HG03558 (cell line): ENCODE results near the gene CLEC4D.
"Not testable (repeated sequence)": the region's sequence is repeated elsewhere in the genome, so short reads cannot be mapped to it uniquely, and the experiment has no call there.

Experiments
- ATAC-seq: cut with Tn5 transposase; IDR thresholded peaks from one replicate; pipeline ENCODE4 v1.9.1; 2021; ENCODE audit warnings: moderate number of reproducible peaks; ENCODE audit not compliant: unreplicated experiment; ENCODE audit errors: extremely low read depth

CLEC4D gene

GRCh38 chr12:8527250-8528130, 14.2 kb downstream of the CLEC4D start:
- no peak for ATAC-seq

- no peak for ATAC-seq
Observed at GRCh38 chr12:8532045-8532444, 18.7 kb downstream of the CLEC4D start.

GRCh38 chr12:8537820-8538219, 24.5 kb downstream of the CLEC4D start:
- ATAC-seq = not testable (repeated sequence)

- not testable (repeated sequence) for ATAC-seq
Observed at GRCh38 chr12:8540831-8541230, 27.5 kb downstream of the CLEC4D start, which contains the start of gene CLEC4E. Gene CLEC4E (minus strand): TSS chr12:8540905. CDS start chr12:8540797, 108 bp downstream.

GRCh38 chr12:8541562-8541961, 28.3 kb downstream of the CLEC4D start:
- ATAC-seq = no peak

GRCh38 chr12:8544295-8544694, 31.0 kb downstream of the CLEC4D start:
- no peak for ATAC-seq

- no peak for ATAC-seq
Observed at GRCh38 chr12:8546591-8546990, 33.3 kb downstream of the CLEC4D start.

- no peak for ATAC-seq
Observed at GRCh38 chr12:8547645-8548044, 34.3 kb downstream of the CLEC4D start.

GRCh38 chr12:8548192-8548591, 34.9 kb downstream of the CLEC4D start:
- no peak for ATAC-seq

- no peak for ATAC-seq
Observed at GRCh38 chr12:8549381-8549780, 36.1 kb downstream of the CLEC4D start.

- ATAC-seq = no peak
Observed at GRCh38 chr12:8553088-8553627, 39.9 kb downstream of the CLEC4D start.

GRCh38 chr12:8554451-8555195, 41.3 kb downstream of the CLEC4D start:
- ATAC-seq = no peak

- no peak for ATAC-seq
Observed at GRCh38 chr12:8556531-8557097, 43.3 kb downstream of the CLEC4D start.

GRCh38 chr12:8559676-8560075, 46.4 kb downstream of the CLEC4D start:
- ATAC-seq = no peak

- ATAC-seq = no peak
Observed at GRCh38 chr12:8561011-8561410, 47.7 kb downstream of the CLEC4D start.

- ATAC-seq = no peak
Observed at GRCh38 chr12:8562310-8562709, 49.0 kb downstream of the CLEC4D start.

- ATAC-seq = no peak
Observed at GRCh38 chr12:8563356-8563755, 50.1 kb downstream of the CLEC4D start.

GRCh38 chr12:8564656-8565055, 51.4 kb downstream of the CLEC4D start:
- ATAC-seq = no peak

GRCh38 chr12:8566052-8566451, 52.7 kb downstream of the CLEC4D start:
- ATAC-seq = not testable (repeated sequence)

- no peak for ATAC-seq
Observed at GRCh38 chr12:8566525-8566924, 53.2 kb downstream of the CLEC4D start.
